Ascending aorta (tissue), 2 donors: ENCODE results near the gene GRM7. TPM values are rescaled to one million over a fixed set of nuclear protein-coding genes. Genes with fewer than 3 reads are reported as not detected.

Source experiments
- DNase-seq, 2 donors: peaks; one replicate each; pipeline ENCODE4 v3.0.0-alpha.2; 2019; ENCODE audit warnings: low spot score in 2 of 2
- H3K27ac ChIP-seq, 2 donors: fragments of 200-600 bp; sonication (generic); one replicate each; pipeline ENCODE4 v1.5.1; 2016 to 2017; ENCODE audit warnings: mild to moderate bottlenecking in 1 of 2
- H3K27me3 ChIP-seq: fragments of 200-600 bp; sonication (generic); one replicate; pipeline ENCODE4 v1.5.1; 2017
- H3K36me3 ChIP-seq, 2 donors: fragments of 200-600 bp; sonication (generic); one replicate each; pipeline ENCODE4 v1.5.1; 2016
- H3K4me1 ChIP-seq, 2 donors: fragments of 200-600 bp; sonication (generic); one replicate each; pipeline ENCODE4 v1.5.1; 2016 to 2017; ENCODE audit warnings: mild to moderate bottlenecking in 1 of 2
- H3K4me3 ChIP-seq, 2 donors: fragments of 200-600 bp; sonication (generic); one replicate each; pipeline ENCODE4 v1.5.1; 2016 to 2017; ENCODE audit warnings: mild to moderate bottlenecking in 1 of 2
- H3K9me3 ChIP-seq, 2 donors: fragments of 200-600 bp; sonication (generic); one replicate each; pipeline ENCODE4 v1.5.1; 2016
- CTCF ChIP-seq, 3 experiments: fragments of 200-600 bp in 2 of 3; fragments of 450-650 bp in 1 of 3; sonication (generic) in 2 of 3; IDR thresholded peaks; one replicate each; pipeline ENCODE4 v1.5.1; 2016 to 2019; ENCODE audit warnings: antibody characterized with exemption in 3 of 3, mild to moderate bottlenecking in 1 of 3, moderate library complexity in 1 of 3
- intact Hi-C: fragments of 100-400 bp; cut with DNase I; formaldehyde crosslinking; loops from one replicate; pipeline ENCODE4 v1.15.1; 2023
- total RNA-seq: library from RNA; depleted of rRNA; stranded (reverse); fragments of >200 nt; gene quantifications from one replicate; pipeline ENCODE4 v1.1.0, GENCODE V29; 2016

GRM7 gene
- total RNA-seq, 1 donor from 2014 or later, result 4.8 TPM

DNA sequence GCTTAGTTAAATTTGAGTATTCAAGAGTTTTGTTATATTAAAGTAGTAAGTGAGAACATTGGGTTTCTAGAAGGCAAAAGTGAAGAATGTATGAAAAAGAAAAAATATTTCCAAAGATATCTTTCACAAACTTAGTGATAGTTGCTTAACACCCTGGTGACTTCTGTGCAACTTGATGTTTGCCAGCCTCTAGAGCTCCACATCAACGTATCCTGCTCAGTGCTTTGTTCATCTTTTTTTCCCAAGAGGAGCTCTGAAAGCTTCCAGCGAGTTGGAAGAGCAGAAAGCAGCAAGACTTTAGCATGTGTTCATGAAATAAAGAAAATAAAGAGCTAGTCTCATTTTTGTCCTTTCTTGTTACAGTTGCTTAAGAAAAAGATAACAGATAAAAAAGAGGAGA is 225.5 kb downstream of the GRM7 start:
- no peak for DNase-seq
- H3K27me3 ChIP-seq, result no peaks in the 10 kb centered on the region
- no peak for TF ChIP-seq CTCF (IDR thresholded peaks at IDR 0.05)
- H3K4me1 ChIP-seq, result peaks cover 0 to 4% of the 10 kb centered on the region in 2 donors
- H3K4me3 ChIP-seq, result no peak overlapping the region
- intact Hi-C loops, result no loop called here
- H3K36me3 ChIP-seq, result no peaks in the 10 kb centered on the region
- H3K27ac ChIP-seq, result peak overlapping the region in 1 of 2 donors; percentile 29
- H3K9me3 ChIP-seq, result no peaks in the 10 kb centered on the region

DNA sequence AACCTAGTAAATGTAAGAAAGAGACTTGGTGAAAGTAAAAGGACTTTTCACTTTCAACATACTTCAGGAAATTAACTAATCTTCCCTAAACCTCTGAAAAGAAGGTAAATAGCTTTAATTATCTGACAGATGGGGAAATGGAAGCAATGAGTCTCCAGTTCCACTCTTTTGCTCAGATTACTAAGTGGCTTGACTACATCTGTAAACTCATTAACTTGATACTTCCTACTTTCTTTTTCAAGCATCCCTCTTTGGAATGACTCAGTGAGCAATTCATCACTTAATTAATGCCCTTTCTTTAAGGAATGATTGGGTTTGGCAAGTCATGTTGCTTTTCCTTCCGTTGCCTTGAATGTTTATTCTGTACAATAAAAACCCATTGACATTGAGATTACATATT is 234.2 kb downstream of the GRM7 start:
- H3K4me1 ChIP-seq, result no peaks in the 10 kb centered on the region
- no peak overlapping the region for H3K4me3 ChIP-seq
- H3K9me3 ChIP-seq, result no peaks in the 10 kb centered on the region
- no peak for TF ChIP-seq CTCF (IDR thresholded peaks at IDR 0.05)
- H3K36me3 ChIP-seq, result no peaks in the 10 kb centered on the region
- intact Hi-C loops, result no loop called here
- no peak overlapping the region for H3K27ac ChIP-seq
- no peak for DNase-seq
- no peaks in the 10 kb centered on the region for H3K27me3 ChIP-seq

GRCh38 chr3:7100136-7100535 is 239.2 kb downstream of the GRM7 start:
- Histone ChIP-seq H3K27ac (no peak overlapping the region), H3K4me1 (no peaks in the 10 kb centered on the region), H3K4me3 (no peak overlapping the region), H3K27me3 (no peaks in the 10 kb centered on the region), H3K9me3 (no peaks in the 10 kb centered on the region), H3K36me3 (no peaks in the 10 kb centered on the region)
- intact Hi-C loops, result no loop called here
- no peak for TF ChIP-seq CTCF (IDR thresholded peaks at IDR 0.05)
- DNase-seq, result no peak

DNA sequence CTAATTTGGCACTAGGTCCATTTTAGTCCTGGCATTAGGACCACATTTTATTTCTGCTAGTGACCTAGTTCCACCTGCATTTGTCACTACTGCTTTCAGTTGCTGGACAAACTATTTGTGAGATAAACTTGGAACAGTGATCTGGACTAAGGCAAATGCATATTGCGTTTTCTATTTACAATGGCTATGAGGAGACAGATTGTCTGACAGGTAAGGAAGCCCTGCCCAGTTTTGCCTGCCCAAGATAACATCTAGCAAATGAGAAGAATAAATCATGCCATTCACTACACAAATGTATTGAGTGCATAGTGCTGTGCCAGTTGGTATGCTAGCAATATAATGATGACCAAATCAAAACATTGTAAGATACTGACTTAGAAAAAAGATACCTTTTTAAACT is 245.7 kb downstream of the GRM7 start:
- H3K4me1 ChIP-seq, result no peaks in the 10 kb centered on the region
- no peak overlapping the region for H3K4me3 ChIP-seq
- intact Hi-C loops, result no loop called here
- DNase-seq, result no peak
- no peak overlapping the region for H3K27ac ChIP-seq
- H3K36me3 ChIP-seq, result no peaks in the 10 kb centered on the region
- no peaks in the 10 kb centered on the region for H3K9me3 ChIP-seq
- H3K27me3 ChIP-seq, result no peaks in the 10 kb centered on the region
- no peak for TF ChIP-seq CTCF (IDR thresholded peaks at IDR 0.05)

- Histone ChIP-seq H3K4me3 (no peak overlapping the region), H3K9me3 (no peaks in the 10 kb centered on the region), H3K27ac (no peak overlapping the region), H3K27me3 (no peaks in the 10 kb centered on the region), H3K4me1 (no peaks in the 10 kb centered on the region), H3K36me3 (no peaks in the 10 kb centered on the region)
- intact Hi-C loops, result no loop called here
- TF ChIP-seq CTCF (IDR thresholded peaks at IDR 0.05), result no peak
- DNase-seq, result no peak
Measured at GRCh38 chr3:7112523-7113056, 251.7 kb downstream of the GRM7 start.

GRCh38 chr3:7144697-7145308 is 283.9 kb downstream of the GRM7 start:
- intact Hi-C loops, result no loop called here

More at GRCh38 chr3:7144697-7145308, 283.9 kb downstream of the GRM7 start:
- Histone ChIP-seq H3K36me3 (no peaks in the 10 kb centered on the region), H3K4me1 (no peaks in the 10 kb centered on the region), H3K27ac (no peak overlapping the region), H3K9me3 (no peaks in the 10 kb centered on the region), H3K4me3 (no peak overlapping the region), H3K27me3 (no peaks in the 10 kb centered on the region)
- no peak for TF ChIP-seq CTCF (IDR thresholded peaks at IDR 0.05)
- no peak for DNase-seq
